SU-DHL-6 (cell line): ENCODE measurements around the gene GOLGA6L26.
"Not testable (repeated sequence)": the region's sequence is repeated elsewhere in the genome, so short reads cannot be mapped to it uniquely, and the experiment has no call there.

Source experiments
- EZH2phosphoT487 ChIP-seq: fragments of 200-600 bp; sonication (generic), shearing (Covaris generic); conservative IDR thresholded peaks from 2 replicates; pipeline ENCODE4 v1.6.1; 2018; ENCODE audit warnings: mild to moderate bottlenecking, antibody characterized with exemption, low read length, moderate library complexity, mixed read lengths
- TF ChIP-seq, protein P1 (sequence below): fragments of 200-600 bp; sonication (generic); IDR thresholded peaks from one replicate; pipeline ENCODE4 v1.5.1; 2017; ENCODE audit warnings: antibody characterized with exemption, mild to moderate bottlenecking, low read length, moderate library complexity; ENCODE audit not compliant: insufficient read depth, poor library complexity, severe bottlenecking

DNA sequence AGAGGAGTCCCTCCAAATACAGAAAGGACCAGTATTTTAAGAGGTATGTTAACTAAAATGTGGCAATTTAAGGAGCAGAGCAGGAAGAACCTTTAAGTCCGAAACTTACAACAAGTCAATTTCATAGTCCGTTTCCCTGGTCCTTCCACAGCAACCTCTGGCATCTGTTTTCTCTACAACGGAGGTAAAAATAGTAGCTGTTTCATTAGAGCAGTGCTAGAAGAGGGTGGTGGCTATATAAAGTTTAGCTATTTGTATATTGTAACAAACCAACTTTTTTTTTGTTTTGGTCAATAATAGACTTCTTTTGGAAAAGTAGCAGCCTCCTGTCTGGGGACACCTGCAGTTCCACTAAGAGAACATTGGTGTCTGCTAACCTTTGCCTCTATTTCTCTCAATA, 37.9 kb upstream of the GOLGA6L26 start:
- TF ChIP-seq, protein P1, sequence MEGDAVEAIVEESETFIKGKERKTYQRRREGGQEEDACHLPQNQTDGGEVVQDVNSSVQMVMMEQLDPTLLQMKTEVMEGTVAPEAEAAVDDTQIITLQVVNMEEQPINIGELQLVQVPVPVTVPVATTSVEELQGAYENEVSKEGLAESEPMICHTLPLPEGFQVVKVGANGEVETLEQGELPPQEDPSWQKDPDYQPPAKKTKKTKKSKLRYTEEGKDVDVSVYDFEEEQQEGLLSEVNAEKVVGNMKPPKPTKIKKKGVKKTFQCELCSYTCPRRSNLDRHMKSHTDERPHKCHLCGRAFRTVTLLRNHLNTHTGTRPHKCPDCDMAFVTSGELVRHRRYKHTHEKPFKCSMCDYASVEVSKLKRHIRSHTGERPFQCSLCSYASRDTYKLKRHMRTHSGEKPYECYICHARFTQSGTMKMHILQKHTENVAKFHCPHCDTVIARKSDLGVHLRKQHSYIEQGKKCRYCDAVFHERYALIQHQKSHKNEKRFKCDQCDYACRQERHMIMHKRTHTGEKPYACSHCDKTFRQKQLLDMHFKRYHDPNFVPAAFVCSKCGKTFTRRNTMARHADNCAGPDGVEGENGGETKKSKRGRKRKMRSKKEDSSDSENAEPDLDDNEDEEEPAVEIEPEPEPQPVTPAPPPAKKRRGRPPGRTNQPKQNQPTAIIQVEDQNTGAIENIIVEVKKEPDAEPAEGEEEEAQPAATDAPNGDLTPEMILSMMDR = not testable (repeated sequence)
- TF ChIP-seq EZH2phosphoT487 = not testable (repeated sequence)
